Suprapubic skin (tissue), 4 donors: Measurements from ENCODE around the gene LRPAP1.
"Not testable (repeated sequence)": the region's sequence is repeated elsewhere in the genome, so short reads cannot be mapped to it uniquely, and the experiment has no call there.

ENCODE experiments used
- EP300 ChIP-seq: sonication (generic); formaldehyde crosslinking; IDR thresholded peaks from one replicate; pipeline ENCODE4 v1.6.1; 2017; ENCODE audit warnings: antibody characterized with exemption
- POLR2A ChIP-seq, 2 donors: fragments of 450-650 bp; IDR thresholded peaks; one replicate each; pipeline ENCODE4 v1.6.1; 2017; ENCODE audit warnings: antibody characterized with exemption in 2 of 2, mild to moderate bottlenecking in 2 of 2, moderate library complexity in 2 of 2
- POLR2AphosphoS5 ChIP-seq, 3 donors: sonication (generic); formaldehyde crosslinking; IDR thresholded peaks; one replicate each; pipeline ENCODE4 v1.6.1; 2017; ENCODE audit warnings: antibody characterized with exemption in 3 of 3
- TF ChIP-seq, protein P1 (sequence below), 2 donors: fragments of 200-600 bp in 1 of 2; fragments of 450-650 bp in 1 of 2; sonication (generic) in 1 of 2; IDR thresholded peaks; one replicate each; pipeline ENCODE4 v1.5.1; 2016 to 2019; ENCODE audit warnings: antibody characterized with exemption in 2 of 2, mild to moderate bottlenecking in 1 of 2, moderate library complexity in 1 of 2

DNA sequence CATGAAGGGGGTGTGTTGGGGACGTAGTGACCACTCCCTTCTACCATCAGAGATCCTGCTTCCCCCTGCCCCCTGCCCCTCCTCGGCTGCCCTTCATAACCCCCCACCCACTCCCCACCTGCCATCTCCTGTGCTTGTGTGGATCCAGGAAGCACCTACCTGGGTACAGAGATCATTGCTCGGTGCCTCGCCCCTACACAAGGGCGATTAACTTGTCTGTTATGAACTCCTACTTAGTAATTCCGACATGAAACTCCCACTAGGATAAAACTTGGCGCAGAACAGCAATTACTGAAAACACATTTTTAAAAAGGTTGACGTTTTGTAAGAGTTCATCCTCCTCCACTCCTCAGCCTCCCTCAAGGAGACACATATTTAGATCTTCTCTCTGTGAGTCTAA lies 11.2 kb upstream of the LRPAP1 start:
- TF ChIP-seq, protein P1, sequence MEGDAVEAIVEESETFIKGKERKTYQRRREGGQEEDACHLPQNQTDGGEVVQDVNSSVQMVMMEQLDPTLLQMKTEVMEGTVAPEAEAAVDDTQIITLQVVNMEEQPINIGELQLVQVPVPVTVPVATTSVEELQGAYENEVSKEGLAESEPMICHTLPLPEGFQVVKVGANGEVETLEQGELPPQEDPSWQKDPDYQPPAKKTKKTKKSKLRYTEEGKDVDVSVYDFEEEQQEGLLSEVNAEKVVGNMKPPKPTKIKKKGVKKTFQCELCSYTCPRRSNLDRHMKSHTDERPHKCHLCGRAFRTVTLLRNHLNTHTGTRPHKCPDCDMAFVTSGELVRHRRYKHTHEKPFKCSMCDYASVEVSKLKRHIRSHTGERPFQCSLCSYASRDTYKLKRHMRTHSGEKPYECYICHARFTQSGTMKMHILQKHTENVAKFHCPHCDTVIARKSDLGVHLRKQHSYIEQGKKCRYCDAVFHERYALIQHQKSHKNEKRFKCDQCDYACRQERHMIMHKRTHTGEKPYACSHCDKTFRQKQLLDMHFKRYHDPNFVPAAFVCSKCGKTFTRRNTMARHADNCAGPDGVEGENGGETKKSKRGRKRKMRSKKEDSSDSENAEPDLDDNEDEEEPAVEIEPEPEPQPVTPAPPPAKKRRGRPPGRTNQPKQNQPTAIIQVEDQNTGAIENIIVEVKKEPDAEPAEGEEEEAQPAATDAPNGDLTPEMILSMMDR (IDR thresholded peaks at IDR 0.05): not testable (repeated sequence)
- not testable (repeated sequence) for TF ChIP-seq POLR2A (IDR thresholded peaks at IDR 0.05); POLR2AphosphoS5 (IDR thresholded peaks at IDR 0.05); EP300
